Measurements from ENCODE around the gene SKAP2. TPM values are rescaled to one million over a fixed set of nuclear protein-coding genes. Genes with fewer than 3 reads are reported as not detected.

SKAP2 gene
- total and polyA plus RNA-seq, 2 donors (not counting 3 experiments of a cell fraction or from before 2014, with no cell fraction given) = 4.0 to 27.6 TPM

- Histone ChIP-seq H3K4me1 (ENCODE audit: control insufficient read depth, extremely low read depth, insufficient read depth, low read length) (no peaks in the 10 kb centered on the region), H3K79me2 (ENCODE audit: control insufficient read depth, insufficient read depth, low read length) (no peaks in the 10 kb centered on the region), H3K27ac (ENCODE audit: insufficient read depth, low read depth, low read length) (no peak overlapping the region), H3K9ac (replicated peaks; ENCODE audit: extremely low read depth, insufficient read depth, low read length) (no peak overlapping the region), H2AFZ (ENCODE audit: low read depth, low read length) (no peak overlapping the region), H4K20me1 (replicated peaks; ENCODE audit: control insufficient read depth, extremely low read depth, insufficient read depth, low read length) (no peaks in the 10 kb centered on the region), H3K9me3 (replicated peaks; ENCODE audit: control insufficient read depth, insufficient read depth, low read length) (no peaks in the 10 kb centered on the region), H3K4me2 (ENCODE audit: insufficient read depth, low read length) (no peak overlapping the region), H3K27me3 (ENCODE audit: control insufficient read depth in 2 of 2, insufficient read depth in 2 of 2, low read length in 2 of 2) (no peaks in the 10 kb centered on the region), H3K9me1 (replicated peaks; ENCODE audit: control insufficient read depth, extremely low read depth, insufficient read depth, low read length) (no peaks in the 10 kb centered on the region), H3K36me3 (ENCODE audit: control insufficient read depth in 2 of 2, extremely low read depth in 1 of 2, insufficient read depth in 2 of 2, low read length in 2 of 2) (no peaks in the 10 kb centered on the region), H3K4me3 (replicated peaks in 1 of 3; ENCODE audit: insufficient read depth in 1 of 3, low read depth in 1 of 3, low read length in 3 of 3) (no peak overlapping the region)
- TF ChIP-seq MYC (IDR thresholded peaks at IDR 0.05; ENCODE audit: low read depth, low read length) (no peak), CTCF (IDR thresholded peaks at IDR 0.05; ENCODE audit: extremely low read depth in 1 of 2, insufficient read depth in 1 of 2, low read depth in 1 of 2, low read length in 2 of 2) (no peak), GATA2 (IDR thresholded peaks at IDR 0.05; ENCODE audit: insufficient read depth, insufficient read length, low read depth, low read length) (no peak), POLR2AphosphoS5 (IDR thresholded peaks at IDR 0.05; ENCODE audit: insufficient read depth, low read depth, low read length) (no peak), EZH2 (IDR thresholded peaks at IDR 0.05; ENCODE audit: borderline replicate concordance, low read depth, low read length, severe bottlenecking) (no peak), FOS (IDR thresholded peaks at IDR 0.05; ENCODE audit: borderline replicate concordance, insufficient read depth, low read length) (no peak), POLR2A (IDR thresholded peaks at IDR 0.05; ENCODE audit: low read depth, low read length) (no peak), JUN (IDR thresholded peaks at IDR 0.05; ENCODE audit: borderline replicate concordance, insufficient read depth, insufficient read length, low read depth) (no peak), MAX (IDR thresholded peaks at IDR 0.05; ENCODE audit: insufficient read depth, insufficient read length) (no peak)
- CTCF ChIA-PET = no interaction called here
- intact Hi-C loops (cut with micrococcal nuclease) = no loop called here
- POLR2A ChIA-PET = no interaction called here
- no TSS peak for BruUV-seq (replicated peaks)
- DNase-seq (ENCODE audit: low read depth, low spot score) = no peak
- dilution Hi-C loops (cut with MboI; ENCODE audit: extremely low pct_ligation_motif_present, low sequenced_read_pairs) = no loop called here
- FAIRE-seq = no peak
Measured at GRCh38 chr7:26619348-26619984, 244.9 kb downstream of the SKAP2 start.
